B cell (primary cell): Measurements from ENCODE around the gene NOS1. TPM values are rescaled to one million over a fixed set of nuclear protein-coding genes. Genes with fewer than 3 reads are reported as not detected.

Experiments used
- ATAC-seq: fragments of 200-7000 bp; cut with Tn5 transposase; one replicate; pipeline ENCODE4 v1.10.0; 2021; ENCODE audit warnings: low read depth, mild to moderate bottlenecking, moderate number of reproducible peaks, moderate library complexity
- CTCF ChIA-PET: fragments of 350-600 bp; sonication (Branson Sonifier 250); formaldehyde crosslinking; loops from one replicate; lab custom pipeline; 2021; ENCODE audit warnings: antibody characterized with exemption, inconsistent platforms; lab: Charles Lee
- POLR2A ChIA-PET: fragments of 350-600 bp; sonication (Branson Sonifier 250); formaldehyde crosslinking; loops from one replicate; lab custom pipeline; 2021; ENCODE audit warnings: antibody characterized with exemption; lab: Charles Lee
- DNase-seq: peaks from one replicate; pipeline ENCODE4 v3.0.0; 2013
- H2AFZ ChIP-seq: 2 replicates; pipeline ENCODE4 v1.6.1; 2012; ENCODE audit warnings: mild to moderate bottlenecking, low read depth, low read length; ENCODE audit not compliant: insufficient read depth, poor library complexity, severe bottlenecking
- H3K27ac ChIP-seq, 2 donors: 1 replicate in 1 of 2; 2 replicates in 1 of 2; pipeline ENCODE4 v1.5.1; 2012 to 2013; ENCODE audit warnings: low read length in 2 of 2, mild to moderate bottlenecking in 2 of 2, moderate library complexity in 1 of 2
- H3K27me3 ChIP-seq, 4 experiments: fragments of 200-600 bp in 1 of 4; sonication (generic) in 1 of 4; replicated peaks in 1 of 4; 1 replicate in 2 of 4; 2 replicates in 2 of 4; pipeline versions ENCODE4 v1.6.1 to v1.7.0; 2013 to 2016; ENCODE audit warnings: low read length in 3 of 4, mild to moderate bottlenecking in 2 of 4, mixed read lengths in 1 of 4, moderate library complexity in 1 of 4; ENCODE audit not compliant: insufficient read depth in 4 of 4, control insufficient read depth in 3 of 4; ENCODE audit errors: control extremely low read depth in 1 of 4
- H3K36me3 ChIP-seq, 2 experiments: replicated peaks in 1 of 2; 1 replicate in 1 of 2; 2 replicates in 1 of 2; pipeline versions ENCODE4 v1.6.1 to v1.7.1; 2013; ENCODE audit warnings: low read length in 1 of 2; ENCODE audit not compliant: insufficient read depth in 2 of 2, control insufficient read depth in 1 of 2; ENCODE audit errors: control extremely low read depth in 1 of 2, extremely low read depth in 1 of 2
- H3K4me1 ChIP-seq, 2 donors: fragments of 200-600 bp in 1 of 2; sonication (generic) in 1 of 2; 1 replicate in 1 of 2; 2 replicates in 1 of 2; pipeline versions ENCODE4 v1.5.1 to v1.6.1; 2013 to 2017; ENCODE audit warnings: low read length in 2 of 2; ENCODE audit not compliant: control insufficient read depth in 2 of 2, insufficient read depth in 2 of 2
- H3K4me2 ChIP-seq: replicated peaks from 2 replicates; pipeline ENCODE3; 2012; ENCODE audit warnings: mild to moderate bottlenecking, low read depth, low read length; ENCODE audit not compliant: poor library complexity, severe bottlenecking
- H3K4me3 ChIP-seq, 5 experiments: fragments of 200-600 bp in 1 of 5; sonication (generic) in 1 of 5; 1 replicate in 3 of 5; 2 replicates in 2 of 5; pipeline versions ENCODE4 v1.5.1 to v1.7.0; 2011 to 2016; ENCODE audit warnings: low read length in 4 of 5, mild to moderate bottlenecking in 4 of 5, low read depth in 2 of 5, control low read depth in 1 of 5, moderate library complexity in 1 of 5; ENCODE audit not compliant: insufficient read depth in 1 of 5; ENCODE audit errors: control extremely low read depth in 1 of 5, extremely low read depth in 1 of 5
- H3K79me2 ChIP-seq: fragments of 200-600 bp; sonication (generic); one replicate; pipeline ENCODE4 v1.6.0; 2016; ENCODE audit warnings: low read length; ENCODE audit not compliant: control insufficient read depth, insufficient read depth
- H3K9ac ChIP-seq: fragments of 200-600 bp; sonication (generic); 2 replicates; pipeline ENCODE4 v1.6.1; 2017; ENCODE audit warnings: mild to moderate bottlenecking, low read length, moderate library complexity
- H3K9me3 ChIP-seq, 3 donors: one replicate each; pipeline versions ENCODE4 v1.6.1 to v1.7.1; 2013; ENCODE audit warnings: low read length in 2 of 3; ENCODE audit not compliant: control insufficient read depth in 2 of 3, insufficient read depth in 1 of 3; ENCODE audit errors: control extremely low read depth in 1 of 3
- H4K20me1 ChIP-seq: 2 replicates; pipeline ENCODE4 v1.6.0; 2012; ENCODE audit warnings: mild to moderate bottlenecking, low read length; ENCODE audit not compliant: insufficient read depth, control insufficient read depth, poor library complexity, severe bottlenecking
- H3K27ac Mint-ChIP-seq: one replicate; pipeline ENCODE4 v1.8.0; 2021; ENCODE audit warnings: mixed read lengths
- H3K27me3 Mint-ChIP-seq: one replicate; pipeline ENCODE4 v1.8.0; 2021; ENCODE audit warnings: mixed read lengths
- H3K4me1 Mint-ChIP-seq: one replicate; pipeline ENCODE4 v1.8.0; 2021; ENCODE audit warnings: mixed read lengths
- H3K4me3 Mint-ChIP-seq: one replicate; pipeline ENCODE4 v1.8.0; 2021; ENCODE audit warnings: mixed read lengths
- H3K9me3 Mint-ChIP-seq: one replicate; pipeline ENCODE4 v1.8.0; 2022; ENCODE audit warnings: mixed read lengths; ENCODE audit not compliant: insufficient read depth
- CTCF ChIP-seq: fragments of 200-600 bp; IDR thresholded peaks from one replicate; pipeline ENCODE4 v1.8.0; 2022; ENCODE audit warnings: antibody characterized with exemption, mild to moderate bottlenecking
- EZH2 ChIP-seq: IDR thresholded peaks from 2 replicates; pipeline ENCODE4 v1.6.1; 2012; ENCODE audit warnings: borderline replicate concordance, low read depth, mild to moderate bottlenecking, moderate library complexity, low read length; ENCODE audit not compliant: insufficient read depth, poor library complexity, severe bottlenecking
- WGBS: methylation state at CpG from one replicate; pipeline ENCODE4 v1.1.5; 2013; ENCODE audit warnings: missing lambda C conversion rate; ENCODE audit not compliant: insufficient coverage; 5-methylcytosine and 5-hydroxymethylcytosine counted together
- intact Hi-C: fragments of 100-400 bp; cut with micrococcal nuclease; formaldehyde crosslinking; loops from one replicate; pipeline ENCODE4 v1.10.0; 2022
- polyA plus RNA-seq: library from polyadenylated mRNA; depleted of rRNA; stranded (reverse); fragments of >200 nt; gene quantifications from 2 replicates; pipeline ENCODE4 v1.2.3, GENCODE V29; 2012
- total RNA-seq, 2 donors: library from RNA; stranded (reverse); fragments of 120-200 nt in 1 of 2; gene quantifications; 1 replicate in 1 of 2; 2 replicates in 1 of 2; pipeline versions ENCODE4 v1.2.3 to v1.2.4, GENCODE V29; 2013 to 2022

Gene NOS1
- total and polyA plus RNA-seq, 2 donors (not counting 1 experiment from before 2014, with no cell fraction given), result not detected

GRCh38 chr12:117328556-117329100 is 32.8 kb downstream of the NOS1 start:
- 89% methylated on average over 10 of the region's 13 CpGs for WGBS
- Histone ChIP-seq H2AFZ (no peak overlapping the region), H3K27ac (no peak overlapping the region), H3K79me2 (no peaks in the 10 kb centered on the region), H3K36me3 (no peaks in the 10 kb centered on the region), H3K4me1 (no peaks in the 10 kb centered on the region), H3K4me2 (no peak overlapping the region), H3K9me3 (peaks cover 0 to 9% (median 0%) of the 10 kb centered on the region in 3 donors), H3K4me3 (no peak overlapping the region), H4K20me1 (no peaks in the 10 kb centered on the region), H3K27me3 (peaks cover 0 to 3% (median 0%) of the 10 kb centered on the region in 4 experiments), H3K9ac (no peak overlapping the region)
- POLR2A ChIA-PET, result no interaction called here
- CTCF ChIA-PET, result no interaction called here
- intact Hi-C loops, result no loop called here
- DNase-seq, result no peak
- TF ChIP-seq EZH2 (no peak), CTCF (no peak)
- Mint-ChIP-seq H3K9me3 (no peaks in the 10 kb centered on the region), H3K4me3 (no peak overlapping the region), H3K27me3 (peaks cover 28% of the 10 kb centered on the region), H3K4me1 (no peaks in the 10 kb centered on the region), H3K27ac (no peak overlapping the region)
- no peak for ATAC-seq

- peaks cover 3% of the 10 kb centered on the region for H3K9me3 Mint-ChIP-seq
These were observed 39.0 kb downstream of the NOS1 start for GRCh38 chr12:117322428-117322827.

More at GRCh38 chr12:117322428-117322827, 39.0 kb downstream of the NOS1 start:
- Mint-ChIP-seq H3K27ac (no peak overlapping the region), H3K4me1 (no peaks in the 10 kb centered on the region), H3K4me3 (no peak overlapping the region), H3K27me3 (peaks cover 8% of the 10 kb centered on the region)
- no peaks in the 10 kb centered on the region for H3K4me1 ChIP-seq
- no peak overlapping the region for H3K4me3 ChIP-seq
- no peak overlapping the region for H2AFZ ChIP-seq
- H3K27me3 ChIP-seq, result peaks cover 0 to 2% (median 0%) of the 10 kb centered on the region in 4 experiments
- H3K9me3 ChIP-seq, result peaks cover 0 to 16% (median 0%) of the 10 kb centered on the region in 3 donors
- TF ChIP-seq CTCF (no peak), EZH2 (no peak)
- no peak overlapping the region for H3K9ac ChIP-seq
- no peak for DNase-seq
- H3K36me3 ChIP-seq, result no peaks in the 10 kb centered on the region
- no peak overlapping the region for H3K27ac ChIP-seq
- no peaks in the 10 kb centered on the region for H3K79me2 ChIP-seq
- H4K20me1 ChIP-seq, result no peaks in the 10 kb centered on the region
- intact Hi-C loops, result no loop called here
- WGBS, result 56% methylated on average over 1 of the region's 1 CpG
- ChIA-PET CTCF (no interaction called here), POLR2A (no interaction called here)
- ATAC-seq, result no peak
- H3K4me2 ChIP-seq, result no peak overlapping the region
